Ovary (tissue), 3 donors: ENCODE measurements around the gene ELL2.

Experiments
- CTCF ChIP-seq, 3 donors: fragments of 450-650 bp in 2 of 3; fragments of 200-600 bp in 1 of 3; IDR thresholded peaks; one replicate each; pipeline versions ENCODE4 v1.5.1 to v1.8.0; 2016 to 2022; ENCODE audit warnings: antibody characterized with exemption in 3 of 3, mild to moderate bottlenecking in 1 of 3
- POLR2A ChIP-seq: fragments of 450-650 bp; IDR thresholded peaks from one replicate; pipeline ENCODE4 v1.6.1; 2017; ENCODE audit warnings: antibody characterized with exemption, mild to moderate bottlenecking, moderate library complexity
- donor health status: DM: no; HTN: no; CAD: no.

DNA sequence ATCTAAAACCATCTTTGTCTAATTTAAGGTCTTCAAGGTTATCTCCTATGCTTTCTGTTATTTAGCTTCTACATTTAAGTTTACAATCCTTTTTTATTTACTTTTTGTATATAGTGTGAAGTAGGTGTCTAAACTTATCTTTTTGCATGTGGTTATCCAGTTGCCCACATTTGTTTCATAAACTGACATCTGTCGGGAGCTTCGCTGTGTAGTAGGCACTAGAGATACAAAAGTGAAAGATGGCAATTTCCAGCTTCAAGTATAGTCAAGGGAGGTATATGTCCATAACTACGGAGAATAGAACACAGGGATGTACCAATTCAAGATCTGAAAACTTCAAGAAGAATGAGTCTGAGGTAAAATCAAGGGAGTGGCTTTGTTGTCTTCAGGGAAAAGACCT is 38.7 kb upstream of the ELL2 start:
- TF ChIP-seq CTCF (IDR thresholded peaks at IDR 0.05) (no peak), POLR2A (no peak)
